H9 (cell line): Measurements from ENCODE around the gene CPLX1. TPM values are rescaled to one million over a fixed set of nuclear protein-coding genes. Genes with fewer than 3 reads are reported as not detected.

Experiments
- DNase-seq: peaks from one replicate; pipeline ENCODE4 v3.0.0-alpha.2; 2017
- H2AFZ ChIP-seq: one replicate; pipeline ENCODE4 v1.6.1; 2013; ENCODE audit warnings: mild to moderate bottlenecking, low read length, control low read depth, moderate library complexity
- H2AK5ac ChIP-seq: 2 replicates; pipeline ENCODE4 v1.6.1; 2013; ENCODE audit warnings: low read length, control low read depth, mixed read lengths; ENCODE audit not compliant: insufficient read length
- H2BK120ac ChIP-seq: one replicate; pipeline ENCODE4 v1.6.1; 2013; ENCODE audit warnings: low read depth, mild to moderate bottlenecking, low read length, control low read depth, inconsistent platforms; ENCODE audit not compliant: poor library complexity, severe bottlenecking
- H2BK12ac ChIP-seq: 2 replicates; pipeline ENCODE4 v1.6.1; 2013; ENCODE audit warnings: low read length, control low read depth, mixed read lengths, low read depth; ENCODE audit not compliant: insufficient read length
- H2BK15ac ChIP-seq: 2 replicates; pipeline ENCODE4 v1.6.1; 2013; ENCODE audit warnings: low read depth, low read length, control low read depth
- H2BK20ac ChIP-seq: one replicate; pipeline ENCODE4 v1.6.1; 2013; ENCODE audit warnings: low read depth, mild to moderate bottlenecking, low read length, control low read depth, inconsistent platforms; ENCODE audit not compliant: poor library complexity, severe bottlenecking
- H2BK5ac ChIP-seq: 2 replicates; pipeline ENCODE4 v1.6.1; 2013; ENCODE audit warnings: low read length, control low read depth, mixed read lengths; ENCODE audit not compliant: insufficient read length
- H3K14ac ChIP-seq: 2 replicates; pipeline ENCODE4 v1.6.1; 2013; ENCODE audit warnings: low read length, control low read depth; ENCODE audit not compliant: insufficient read depth
- H3K18ac ChIP-seq: 2 replicates; pipeline ENCODE4 v1.6.1; 2013; ENCODE audit warnings: low read depth, mild to moderate bottlenecking, mixed read lengths, low read length, control low read depth; ENCODE audit not compliant: insufficient read length
- H3K23ac ChIP-seq: 2 replicates; pipeline ENCODE4 v1.6.1; 2013; ENCODE audit warnings: low read length, control low read depth, mixed read lengths, low read depth; ENCODE audit not compliant: insufficient read length
- H3K23me2 ChIP-seq: 2 replicates; pipeline ENCODE4 v1.6.1; 2013; ENCODE audit warnings: low read depth, mild to moderate bottlenecking, mixed read lengths, low read length, control low read depth; ENCODE audit not compliant: insufficient read length, poor library complexity, severe bottlenecking
- H3K27ac ChIP-seq: 2 replicates; pipeline ENCODE4 v1.5.1; 2013; ENCODE audit warnings: low read length, control low read depth, mixed read lengths, low read depth; ENCODE audit not compliant: insufficient read length
- H3K27me3 ChIP-seq: 2 replicates; pipeline ENCODE4 v1.6.1; 2013; ENCODE audit warnings: low read length, control low read depth, inconsistent platforms; ENCODE audit not compliant: insufficient read depth
- H3K4ac ChIP-seq: 2 replicates; pipeline ENCODE4 v1.6.1; 2013; ENCODE audit warnings: low read depth, mild to moderate bottlenecking, control low read depth, inconsistent platforms, low read length, moderate library complexity
- H3K4me1 ChIP-seq: 2 replicates; pipeline ENCODE4 v1.6.1; 2013; ENCODE audit warnings: low read length, control low read depth, inconsistent platforms; ENCODE audit not compliant: insufficient read depth
- H3K4me2 ChIP-seq: 2 replicates; pipeline ENCODE4 v1.6.1; 2013; ENCODE audit warnings: low read length, control low read depth, mixed read lengths; ENCODE audit not compliant: insufficient read length, insufficient read depth
- H3K56ac ChIP-seq: 2 replicates; pipeline ENCODE4 v1.6.1; 2013; ENCODE audit warnings: low read depth, mild to moderate bottlenecking, mixed read lengths, low read length, control low read depth; ENCODE audit not compliant: insufficient read length
- H3K79me1 ChIP-seq: 2 replicates; pipeline ENCODE4 v1.6.1; 2013; ENCODE audit warnings: low read depth, mild to moderate bottlenecking, moderate library complexity, low read length, control low read depth, inconsistent platforms; ENCODE audit not compliant: insufficient read depth, poor library complexity, severe bottlenecking
- H3K79me2 ChIP-seq: 2 replicates; pipeline ENCODE4 v1.6.1; 2013; ENCODE audit warnings: low read length, control low read depth, inconsistent platforms; ENCODE audit not compliant: insufficient read depth
- H3K9ac ChIP-seq: 2 replicates; pipeline ENCODE4 v1.6.1; 2013; ENCODE audit warnings: low read length, control low read depth, mixed read lengths; ENCODE audit not compliant: insufficient read length; ENCODE audit errors: extremely low read depth
- H3K9me3 ChIP-seq: one replicate; pipeline ENCODE4 v1.6.1; 2013; ENCODE audit warnings: low read depth, low read length, inconsistent platforms; ENCODE audit not compliant: control insufficient read depth
- H3T11ph ChIP-seq: one replicate; pipeline ENCODE4 v1.6.1; 2013; ENCODE audit warnings: mild to moderate bottlenecking, low read length, control low read depth, inconsistent platforms
- H4K20me1 ChIP-seq: one replicate; pipeline ENCODE4 v1.6.1; 2013; ENCODE audit not compliant: control insufficient read depth, insufficient read length, insufficient read depth
- H4K5ac ChIP-seq: 2 replicates; pipeline ENCODE4 v1.6.1; 2013; ENCODE audit warnings: low read depth, mild to moderate bottlenecking, mixed read lengths, low read length, control low read depth; ENCODE audit not compliant: insufficient read length
- H4K8ac ChIP-seq: replicated peaks from 2 replicates; pipeline ENCODE4 v1.6.1; 2013; ENCODE audit warnings: low read length, control low read depth, mixed read lengths, low read depth; ENCODE audit not compliant: insufficient read length
- H4K91ac ChIP-seq: 2 replicates; pipeline ENCODE4 v1.6.1; 2013; ENCODE audit warnings: low read depth, mild to moderate bottlenecking, moderate library complexity, mixed read lengths, low read length, control low read depth; ENCODE audit not compliant: insufficient read length
- H3K27ac Mint-ChIP-seq, 3 experiments: 2 replicates in 2 of 3; 3 replicates in 1 of 3; pipeline ENCODE4 v1.8.0; 2020 to 2021; ENCODE audit warnings: mixed read lengths in 3 of 3, mild to moderate bottlenecking in 1 of 3, moderate library complexity in 1 of 3
- H3K27me3 Mint-ChIP-seq: 2 replicates; pipeline ENCODE4 v1.8.0; 2021; ENCODE audit warnings: low read depth, mild to moderate bottlenecking, moderate library complexity, mixed read lengths
- H3K36me3 Mint-ChIP-seq, 3 experiments: 2 replicates in 2 of 3; 3 replicates in 1 of 3; pipeline ENCODE4 v1.8.0; 2020 to 2021; ENCODE audit warnings: low read depth in 3 of 3, mixed read lengths in 3 of 3; ENCODE audit not compliant: insufficient read depth in 1 of 3
- H3K4me1 Mint-ChIP-seq, 2 experiments: 2 replicates each; pipeline ENCODE4 v1.8.0; 2020; ENCODE audit warnings: mixed read lengths in 2 of 2
- H3K4me3 Mint-ChIP-seq, 2 experiments: 2 replicates in 1 of 2; 3 replicates in 1 of 2; pipeline ENCODE4 v1.8.0; 2020 to 2021; ENCODE audit warnings: mild to moderate bottlenecking in 2 of 2, mixed read lengths in 2 of 2, moderate library complexity in 1 of 2
- H3K9me3 Mint-ChIP-seq, 2 experiments: 2 replicates in 1 of 2; 3 replicates in 1 of 2; pipeline ENCODE4 v1.8.0; 2020; ENCODE audit warnings: mild to moderate bottlenecking in 2 of 2, mixed read lengths in 2 of 2, moderate library complexity in 1 of 2
- WGBS: extraction: QIAGEN DNeasy Blood & Tissue Kit; methylation state at CpG from one replicate; pipeline ENCODE4 v1.1.7; 2013; ENCODE audit warnings: missing lambda C conversion rate, low lambda C conversion rate, mixed read lengths; ENCODE audit not compliant: insufficient read length; ENCODE audit errors: extremely low coverage; 5-methylcytosine and 5-hydroxymethylcytosine counted together
- total RNA-seq: library from RNA; stranded (reverse); gene quantifications from 2 replicates; pipeline ENCODE4 v1.2.1, GENCODE V29; 2021
- TF ChIP-seq, protein P1 (sequence below): fragments of 200-600 bp; sonication (generic); conservative IDR thresholded peaks from 3 replicates; pipeline ENCODE4 v1.8.0; 2021; ENCODE audit warnings: antibody characterized with exemption, mild to moderate bottlenecking

CPLX1 gene
- total RNA-seq, 1 experiment from 2014 or later = 0.90 TPM

DNA sequence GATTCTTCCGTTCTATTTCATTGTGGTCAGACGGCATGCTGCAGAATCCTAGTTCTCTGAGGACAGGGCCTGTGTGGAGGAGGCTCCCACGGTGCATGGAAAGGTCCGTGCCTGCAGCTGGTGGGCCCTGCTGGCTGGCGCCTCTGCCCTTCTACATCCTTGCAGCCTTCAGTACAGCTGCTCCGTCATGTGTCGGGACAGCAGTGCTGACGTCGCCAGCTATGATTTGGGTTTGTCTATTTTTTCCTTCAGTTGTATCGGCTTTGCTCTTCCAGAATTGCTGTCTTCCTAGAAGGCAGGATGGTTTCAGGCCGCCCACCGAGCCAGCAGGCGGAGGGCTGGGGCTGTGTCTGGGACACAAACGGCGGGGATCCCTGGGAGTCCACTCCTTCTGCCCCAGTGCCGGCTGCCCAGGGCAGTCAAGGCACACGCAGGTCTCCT is 32.1 kb upstream of the CPLX1 start:
- H2BK120ac ChIP-seq = no peak overlapping the region
- H3K79me2 ChIP-seq = no peaks in the 10 kb centered on the region
- no peak overlapping the region for H4K91ac ChIP-seq
- no peak overlapping the region for H2AFZ ChIP-seq
- Mint-ChIP-seq H3K4me3 (no peak overlapping the region), H3K9me3 (peaks cover 0 to 6% of the 10 kb centered on the region in 2 experiments; a peak in 1 of 5 replicates), H3K27me3 (no peaks in the 10 kb centered on the region), H3K4me1 (no peaks in the 10 kb centered on the region), H3K36me3 (peaks cover 29 to 72% (median 63%) of the 10 kb centered on the region in 3 experiments), H3K27ac (no peak overlapping the region)
- H3K23ac ChIP-seq = no peak overlapping the region
- no peak overlapping the region for H2BK5ac ChIP-seq
- H2AK5ac ChIP-seq = no peak overlapping the region
- no peak overlapping the region for H3K27ac ChIP-seq
- no peak overlapping the region for H3T11ph ChIP-seq
- no peak overlapping the region for H2BK15ac ChIP-seq
- no peaks in the 10 kb centered on the region for H3K4me1 ChIP-seq
- H3K27me3 ChIP-seq = no peaks in the 10 kb centered on the region
- no peak overlapping the region for H3K18ac ChIP-seq
- no CpG with 5 or more reads among the region's 17 CpGs for WGBS
- TF ChIP-seq, protein P1, sequence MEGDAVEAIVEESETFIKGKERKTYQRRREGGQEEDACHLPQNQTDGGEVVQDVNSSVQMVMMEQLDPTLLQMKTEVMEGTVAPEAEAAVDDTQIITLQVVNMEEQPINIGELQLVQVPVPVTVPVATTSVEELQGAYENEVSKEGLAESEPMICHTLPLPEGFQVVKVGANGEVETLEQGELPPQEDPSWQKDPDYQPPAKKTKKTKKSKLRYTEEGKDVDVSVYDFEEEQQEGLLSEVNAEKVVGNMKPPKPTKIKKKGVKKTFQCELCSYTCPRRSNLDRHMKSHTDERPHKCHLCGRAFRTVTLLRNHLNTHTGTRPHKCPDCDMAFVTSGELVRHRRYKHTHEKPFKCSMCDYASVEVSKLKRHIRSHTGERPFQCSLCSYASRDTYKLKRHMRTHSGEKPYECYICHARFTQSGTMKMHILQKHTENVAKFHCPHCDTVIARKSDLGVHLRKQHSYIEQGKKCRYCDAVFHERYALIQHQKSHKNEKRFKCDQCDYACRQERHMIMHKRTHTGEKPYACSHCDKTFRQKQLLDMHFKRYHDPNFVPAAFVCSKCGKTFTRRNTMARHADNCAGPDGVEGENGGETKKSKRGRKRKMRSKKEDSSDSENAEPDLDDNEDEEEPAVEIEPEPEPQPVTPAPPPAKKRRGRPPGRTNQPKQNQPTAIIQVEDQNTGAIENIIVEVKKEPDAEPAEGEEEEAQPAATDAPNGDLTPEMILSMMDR = no peak
- no peak overlapping the region for H3K56ac ChIP-seq
- no peaks in the 10 kb centered on the region for H3K23me2 ChIP-seq
- no peaks in the 10 kb centered on the region for H4K20me1 ChIP-seq
- H3K4me2 ChIP-seq = no peak overlapping the region
- no peaks in the 10 kb centered on the region for H3K9me3 ChIP-seq
- H3K4ac ChIP-seq = no peak overlapping the region
- no peaks in the 10 kb centered on the region for H3K79me1 ChIP-seq
- H3K14ac ChIP-seq = no peak overlapping the region
- H2BK12ac ChIP-seq = no peak overlapping the region
- no peak overlapping the region for H4K8ac ChIP-seq
- no peak overlapping the region for H3K9ac ChIP-seq
- H2BK20ac ChIP-seq = no peak overlapping the region
- no peak overlapping the region for H4K5ac ChIP-seq
- DNase-seq = no peak
